ENCODE data around the gene ADCY3.

- TF ChIP-seq, protein P1, sequence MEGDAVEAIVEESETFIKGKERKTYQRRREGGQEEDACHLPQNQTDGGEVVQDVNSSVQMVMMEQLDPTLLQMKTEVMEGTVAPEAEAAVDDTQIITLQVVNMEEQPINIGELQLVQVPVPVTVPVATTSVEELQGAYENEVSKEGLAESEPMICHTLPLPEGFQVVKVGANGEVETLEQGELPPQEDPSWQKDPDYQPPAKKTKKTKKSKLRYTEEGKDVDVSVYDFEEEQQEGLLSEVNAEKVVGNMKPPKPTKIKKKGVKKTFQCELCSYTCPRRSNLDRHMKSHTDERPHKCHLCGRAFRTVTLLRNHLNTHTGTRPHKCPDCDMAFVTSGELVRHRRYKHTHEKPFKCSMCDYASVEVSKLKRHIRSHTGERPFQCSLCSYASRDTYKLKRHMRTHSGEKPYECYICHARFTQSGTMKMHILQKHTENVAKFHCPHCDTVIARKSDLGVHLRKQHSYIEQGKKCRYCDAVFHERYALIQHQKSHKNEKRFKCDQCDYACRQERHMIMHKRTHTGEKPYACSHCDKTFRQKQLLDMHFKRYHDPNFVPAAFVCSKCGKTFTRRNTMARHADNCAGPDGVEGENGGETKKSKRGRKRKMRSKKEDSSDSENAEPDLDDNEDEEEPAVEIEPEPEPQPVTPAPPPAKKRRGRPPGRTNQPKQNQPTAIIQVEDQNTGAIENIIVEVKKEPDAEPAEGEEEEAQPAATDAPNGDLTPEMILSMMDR (optimal IDR thresholded peaks at IDR 0.05 in 1 of 3, IDR thresholded peaks at IDR 0.05 in 1 of 3, conservative IDR thresholded peaks at IDR 0.05 in 1 of 3; ENCODE audit: extremely low read depth in 1 of 3, insufficient read depth in 2 of 3, low read length in 3 of 3), result no peak
- TF ChIP-seq EZH2 (IDR thresholded peaks at IDR 0.05; ENCODE audit: low read length), result no peak
Measured at GRCh38 chr2:24816404-24816803, 103.6 kb downstream of the ADCY3 start.

All from keratinocyte (primary cell).